Measurements from ENCODE around the gene MT1E. TPM values are rescaled to one million over a fixed set of nuclear protein-coding genes. Genes with fewer than 3 reads are reported as not detected.

MT1E gene
- total and polyA plus RNA-seq, 2 of the 13 experiments (the other 11 are each of a cell fraction or from before 2014, with no cell fraction given) = 110 to 1,072 TPM

DNA sequence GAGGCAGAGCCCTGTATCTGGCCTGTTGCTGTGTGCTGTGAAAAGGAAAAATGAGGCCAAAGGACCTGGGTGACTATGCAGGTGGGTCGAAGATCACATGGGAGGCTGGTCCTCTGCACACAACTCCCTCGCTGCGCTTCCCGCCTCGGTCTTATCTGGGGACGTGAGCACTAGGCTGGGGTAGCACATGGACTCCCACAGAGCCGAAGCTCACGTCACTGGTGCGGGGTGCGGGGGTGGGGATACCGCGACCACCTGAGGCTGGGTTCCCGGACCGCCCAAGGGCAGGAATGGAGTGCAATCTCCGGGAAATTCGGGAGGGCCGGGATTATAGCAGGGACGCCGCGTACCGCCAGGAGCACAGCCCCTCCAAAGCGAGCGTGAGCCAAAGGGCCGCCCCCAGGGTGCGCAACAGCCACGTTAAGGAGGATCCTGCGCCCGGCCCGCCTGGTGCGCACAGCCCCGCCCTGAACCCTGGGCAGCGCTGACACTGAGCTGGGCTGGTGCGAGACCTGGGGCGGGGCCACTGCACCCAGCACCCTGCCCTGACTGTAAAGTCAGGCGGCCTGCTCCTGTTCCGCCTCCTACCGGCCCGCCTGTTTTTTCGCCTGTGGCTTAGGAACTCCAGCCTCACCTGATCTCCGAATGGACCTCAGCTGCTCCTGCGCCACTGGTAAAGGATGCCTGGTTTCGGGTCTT lies 17.6 kb downstream of the MT1E start (continued):
- TF ChIP-seq, protein P1, sequence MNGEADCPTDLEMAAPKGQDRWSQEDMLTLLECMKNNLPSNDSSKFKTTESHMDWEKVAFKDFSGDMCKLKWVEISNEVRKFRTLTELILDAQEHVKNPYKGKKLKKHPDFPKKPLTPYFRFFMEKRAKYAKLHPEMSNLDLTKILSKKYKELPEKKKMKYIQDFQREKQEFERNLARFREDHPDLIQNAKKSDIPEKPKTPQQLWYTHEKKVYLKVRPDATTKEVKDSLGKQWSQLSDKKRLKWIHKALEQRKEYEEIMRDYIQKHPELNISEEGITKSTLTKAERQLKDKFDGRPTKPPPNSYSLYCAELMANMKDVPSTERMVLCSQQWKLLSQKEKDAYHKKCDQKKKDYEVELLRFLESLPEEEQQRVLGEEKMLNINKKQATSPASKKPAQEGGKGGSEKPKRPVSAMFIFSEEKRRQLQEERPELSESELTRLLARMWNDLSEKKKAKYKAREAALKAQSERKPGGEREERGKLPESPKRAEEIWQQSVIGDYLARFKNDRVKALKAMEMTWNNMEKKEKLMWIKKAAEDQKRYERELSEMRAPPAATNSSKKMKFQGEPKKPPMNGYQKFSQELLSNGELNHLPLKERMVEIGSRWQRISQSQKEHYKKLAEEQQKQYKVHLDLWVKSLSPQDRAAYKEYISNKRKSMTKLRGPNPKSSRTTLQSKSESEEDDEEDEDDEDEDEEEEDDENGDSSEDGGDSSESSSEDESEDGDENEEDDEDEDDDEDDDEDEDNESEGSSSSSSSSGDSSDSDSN (CRISPR knock-in tag; IDR thresholded peaks at IDR 0.05) = no peak
- no peak for TF ChIP-seq ZNF749 (CRISPR knock-in tag; IDR thresholded peaks at IDR 0.05; ENCODE audit: borderline replicate concordance)
- TF ChIP-seq DR1 (CRISPR knock-in tag; IDR thresholded peaks at IDR 0.05) = no peak
- no peak for TF ChIP-seq DNMT1 (CRISPR knock-in tag; IDR thresholded peaks at IDR 0.05)
- TF ChIP-seq ZNF570 (CRISPR knock-in tag; IDR thresholded peaks at IDR 0.05; ENCODE audit: borderline replicate concordance) = no peak
- TF ChIP-seq ZSCAN29 (CRISPR knock-in tag; conservative IDR thresholded peaks at IDR 0.05) = peak; percentile 60; the same call in 1 of the 2 replicates
- no peak for TF ChIP-seq ZBTB7B (CRISPR knock-in tag; IDR thresholded peaks at IDR 0.05)
- TF ChIP-seq TEAD3 (CRISPR knock-in tag; optimal IDR thresholded peaks at IDR 0.05; ENCODE audit: borderline replicate concordance) = peak; percentile 3
- TF ChIP-seq, protein P2, sequence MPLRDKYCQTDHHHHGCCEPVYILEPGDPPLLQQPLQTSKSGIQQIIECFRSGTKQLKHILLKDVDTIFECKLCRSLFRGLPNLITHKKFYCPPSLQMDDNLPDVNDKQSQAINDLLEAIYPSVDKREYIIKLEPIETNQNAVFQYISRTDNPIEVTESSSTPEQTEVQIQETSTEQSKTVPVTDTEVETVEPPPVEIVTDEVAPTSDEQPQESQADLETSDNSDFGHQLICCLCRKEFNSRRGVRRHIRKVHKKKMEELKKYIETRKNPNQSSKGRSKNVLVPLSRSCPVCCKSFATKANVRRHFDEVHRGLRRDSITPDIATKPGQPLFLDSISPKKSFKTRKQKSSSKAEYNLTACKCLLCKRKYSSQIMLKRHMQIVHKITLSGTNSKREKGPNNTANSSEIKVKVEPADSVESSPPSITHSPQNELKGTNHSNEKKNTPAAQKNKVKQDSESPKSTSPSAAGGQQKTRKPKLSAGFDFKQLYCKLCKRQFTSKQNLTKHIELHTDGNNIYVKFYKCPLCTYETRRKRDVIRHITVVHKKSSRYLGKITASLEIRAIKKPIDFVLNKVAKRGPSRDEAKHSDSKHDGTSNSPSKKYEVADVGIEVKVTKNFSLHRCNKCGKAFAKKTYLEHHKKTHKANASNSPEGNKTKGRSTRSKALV (CRISPR knock-in tag; IDR thresholded peaks at IDR 0.05) = no peak
- no peak; the same call in 1 of the 2 replicates for TF ChIP-seq MTA1 (CRISPR knock-in tag; IDR thresholded peaks at IDR 0.05; ENCODE audit: borderline replicate concordance)
- no peak for TF ChIP-seq ZNF333 (CRISPR knock-in tag; IDR thresholded peaks at IDR 0.05; ENCODE audit: borderline replicate concordance)
- TF ChIP-seq, protein P3, sequence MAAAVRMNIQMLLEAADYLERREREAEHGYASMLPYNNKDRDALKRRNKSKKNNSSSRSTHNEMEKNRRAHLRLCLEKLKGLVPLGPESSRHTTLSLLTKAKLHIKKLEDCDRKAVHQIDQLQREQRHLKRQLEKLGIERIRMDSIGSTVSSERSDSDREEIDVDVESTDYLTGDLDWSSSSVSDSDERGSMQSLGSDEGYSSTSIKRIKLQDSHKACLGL (CRISPR knock-in tag; IDR thresholded peaks at IDR 0.05) = peak; percentile 60
- TF ChIP-seq, protein P4, sequence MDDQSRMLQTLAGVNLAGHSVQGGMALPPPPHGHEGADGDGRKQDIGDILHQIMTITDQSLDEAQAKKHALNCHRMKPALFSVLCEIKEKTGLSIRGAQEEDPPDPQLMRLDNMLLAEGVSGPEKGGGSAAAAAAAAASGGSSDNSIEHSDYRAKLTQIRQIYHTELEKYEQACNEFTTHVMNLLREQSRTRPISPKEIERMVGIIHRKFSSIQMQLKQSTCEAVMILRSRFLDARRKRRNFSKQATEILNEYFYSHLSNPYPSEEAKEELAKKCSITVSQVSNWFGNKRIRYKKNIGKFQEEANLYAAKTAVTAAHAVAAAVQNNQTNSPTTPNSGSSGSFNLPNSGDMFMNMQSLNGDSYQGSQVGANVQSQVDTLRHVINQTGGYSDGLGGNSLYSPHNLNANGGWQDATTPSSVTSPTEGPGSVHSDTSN (CRISPR knock-in tag; IDR thresholded peaks at IDR 0.05; ENCODE audit: borderline replicate concordance) = no peak
- no peak for TF ChIP-seq KLF13 (CRISPR knock-in tag; IDR thresholded peaks at IDR 0.05)
- peak; percentile 28; the same call in 1 of the 2 replicates for TF ChIP-seq PITX1 (CRISPR knock-in tag; IDR thresholded peaks at IDR 0.05)
- no peak for TF ChIP-seq ZEB1 (IDR thresholded peaks at IDR 0.05; ENCODE audit: insufficient replicate concordance, low read depth)
- no peak for TF ChIP-seq ETV5 (CRISPR knock-in tag; IDR thresholded peaks at IDR 0.05; ENCODE audit: borderline replicate concordance)
- TF ChIP-seq, protein P5, sequence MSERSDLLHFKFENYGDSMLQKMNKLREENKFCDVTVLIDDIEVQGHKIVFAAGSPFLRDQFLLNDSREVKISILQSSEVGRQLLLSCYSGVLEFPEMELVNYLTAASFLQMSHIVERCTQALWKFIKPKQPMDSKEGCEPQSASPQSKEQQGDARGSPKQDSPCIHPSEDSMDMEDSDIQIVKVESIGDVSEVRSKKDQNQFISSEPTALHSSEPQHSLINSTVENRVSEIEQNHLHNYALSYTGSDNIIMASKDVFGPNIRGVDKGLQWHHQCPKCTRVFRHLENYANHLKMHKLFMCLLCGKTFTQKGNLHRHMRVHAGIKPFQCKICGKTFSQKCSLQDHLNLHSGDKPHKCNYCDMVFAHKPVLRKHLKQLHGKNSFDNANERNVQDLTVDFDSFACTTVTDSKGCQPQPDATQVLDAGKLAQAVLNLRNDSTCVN (CRISPR knock-in tag; IDR thresholded peaks at IDR 0.05; ENCODE audit: borderline replicate concordance) = no peak
- TF ChIP-seq MBNL3 (CRISPR knock-in tag; conservative IDR thresholded peaks at IDR 0.05) = no peak
- TF ChIP-seq KMT2A (CRISPR knock-in tag; IDR thresholded peaks at IDR 0.05) = no peak
- TF ChIP-seq GABPB1 (CRISPR knock-in tag; IDR thresholded peaks at IDR 0.05) = peak; percentile 44; the same call in 1 of the 2 replicates
- peak; percentile 48; the same call in 1 of the 2 replicates for TF ChIP-seq REPIN1 (CRISPR knock-in tag; IDR thresholded peaks at IDR 0.05; ENCODE audit: borderline replicate concordance, low read depth)

Measured in HepG2 (cell line).